Measurements from ENCODE around the gene PTPRO. TPM values are rescaled to one million over a fixed set of nuclear protein-coding genes. Genes with fewer than 3 reads are reported as not detected.

The PTPRO gene
- total RNA-seq, 1 experiment from 2014 or later, result 2.8 TPM

GRCh38 chr12:15341371-15341770 lies 19.1 kb downstream of the PTPRO start:
- no TSS peak for BruUV-seq (replicated peaks)
- no peak for DNase-seq (ENCODE audit: low spot score)
- Histone ChIP-seq H3K4me1 (ENCODE audit: insufficient read depth, low read length, poor library complexity, severe bottlenecking) (no peaks in the 10 kb centered on the region), H3K9me3 (ENCODE audit: low read depth, low read length, poor library complexity, severe bottlenecking) (no peaks in the 10 kb centered on the region), H3K27me3 (replicated peaks; ENCODE audit: insufficient read depth, low read depth, low read length, poor library complexity) (no peaks in the 10 kb centered on the region), H3K4me3 (ENCODE audit: low read depth, low read length, poor library complexity, severe bottlenecking) (no peak overlapping the region), H3K36me3 (ENCODE audit: insufficient read depth, low read length, poor library complexity, severe bottlenecking) (no peaks in the 10 kb centered on the region), H3K27ac (ENCODE audit: low read depth, low read length, poor library complexity, severe bottlenecking) (no peak overlapping the region)
- TF ChIP-seq CTCF (conservative IDR thresholded peaks at IDR 0.05; ENCODE audit: low read depth, low read length) (no peak), EZH2 (IDR thresholded peaks at IDR 0.05; ENCODE audit: borderline replicate concordance, low read depth, low read length, poor library complexity, severe bottlenecking) (no peak)
- intact Hi-C loops (cut with micrococcal nuclease; ENCODE audit: unreplicated experiment), result no loop called here
- ChIA-PET POLR2A (ENCODE audit: low non-redundant PET) (no interaction called here), CTCF (no interaction called here)

- intact Hi-C loops (cut with micrococcal nuclease; ENCODE audit: unreplicated experiment), result no loop called here
- ChIA-PET CTCF (no interaction called here), POLR2A (ENCODE audit: low non-redundant PET) (no interaction called here)
- BruUV-seq (replicated peaks), result no TSS peak
- Histone ChIP-seq H3K27me3 (replicated peaks; ENCODE audit: insufficient read depth, low read depth, low read length, poor library complexity) (no peaks in the 10 kb centered on the region), H3K9me3 (ENCODE audit: low read depth, low read length, poor library complexity, severe bottlenecking) (no peaks in the 10 kb centered on the region), H3K4me1 (ENCODE audit: insufficient read depth, low read length, poor library complexity, severe bottlenecking) (no peaks in the 10 kb centered on the region), H3K36me3 (ENCODE audit: insufficient read depth, low read length, poor library complexity, severe bottlenecking) (no peaks in the 10 kb centered on the region), H3K27ac (ENCODE audit: low read depth, low read length, poor library complexity, severe bottlenecking) (no peak overlapping the region), H3K4me3 (ENCODE audit: low read depth, low read length, poor library complexity, severe bottlenecking) (no peak overlapping the region)
- TF ChIP-seq CTCF (conservative IDR thresholded peaks at IDR 0.05; ENCODE audit: low read depth, low read length) (no peak), EZH2 (IDR thresholded peaks at IDR 0.05; ENCODE audit: borderline replicate concordance, low read depth, low read length, poor library complexity, severe bottlenecking) (no peak)
- no peak for DNase-seq (ENCODE audit: low spot score)
These were observed 22.3 kb downstream of the PTPRO start for GRCh38 chr12:15344561-15344960.

GRCh38 chr12:15346488-15346887 lies 24.2 kb downstream of the PTPRO start:
- CTCF ChIA-PET, result no interaction called here
- intact Hi-C loops (cut with micrococcal nuclease; ENCODE audit: unreplicated experiment), result no loop called here
- Histone ChIP-seq H3K36me3 (ENCODE audit: insufficient read depth, low read length, poor library complexity, severe bottlenecking) (no peaks in the 10 kb centered on the region), H3K27me3 (replicated peaks; ENCODE audit: insufficient read depth, low read depth, low read length, poor library complexity) (no peaks in the 10 kb centered on the region), H3K4me1 (ENCODE audit: insufficient read depth, low read length, poor library complexity, severe bottlenecking) (no peaks in the 10 kb centered on the region), H3K4me3 (ENCODE audit: low read depth, low read length, poor library complexity, severe bottlenecking) (no peak overlapping the region), H3K9me3 (ENCODE audit: low read depth, low read length, poor library complexity, severe bottlenecking) (no peaks in the 10 kb centered on the region), H3K27ac (ENCODE audit: low read depth, low read length, poor library complexity, severe bottlenecking) (no peak overlapping the region)
- POLR2A ChIA-PET (ENCODE audit: low non-redundant PET), result no interaction called here
- BruUV-seq (replicated peaks), result no TSS peak
- no peak for TF ChIP-seq CTCF (conservative IDR thresholded peaks at IDR 0.05; ENCODE audit: low read depth, low read length)
- no peak for TF ChIP-seq EZH2 (IDR thresholded peaks at IDR 0.05; ENCODE audit: borderline replicate concordance, low read depth, low read length, poor library complexity, severe bottlenecking)
- no peak for DNase-seq (ENCODE audit: low spot score)

Measured in A673 (cell line).